Measurements from ENCODE around the gene DGKI.

DGKI gene

DNA sequence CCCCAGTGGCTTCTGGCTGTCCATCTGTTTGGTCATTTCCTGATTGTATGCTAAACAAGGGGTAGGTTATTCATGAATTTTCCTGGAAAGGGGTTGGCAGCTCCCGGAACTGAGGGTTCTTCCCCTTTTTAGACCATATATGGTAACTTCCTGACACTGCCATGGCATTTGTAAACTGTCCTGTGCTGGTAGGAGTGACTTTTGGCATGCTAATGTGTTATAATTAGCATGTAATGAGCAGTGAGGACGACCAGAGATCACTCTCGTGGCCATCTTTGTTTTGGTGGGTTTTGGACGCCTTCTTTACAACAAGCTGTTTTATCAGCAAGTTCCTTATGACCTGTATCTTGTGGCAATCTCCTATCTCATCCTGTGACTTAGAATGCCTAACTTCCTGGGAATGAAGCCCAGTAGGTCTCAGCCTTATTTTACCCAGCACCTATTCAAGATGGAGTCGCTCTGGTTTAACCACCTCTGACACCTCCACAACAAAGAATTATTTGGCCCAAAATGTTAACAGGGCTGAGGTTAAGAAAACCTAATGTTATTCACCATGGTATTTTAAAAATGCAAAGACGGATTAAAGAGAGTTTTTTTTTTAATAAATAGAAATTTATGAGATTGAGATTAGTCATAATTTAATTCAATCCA, 500.9 kb downstream of the DGKI start:
- Histone ChIP-seq H3K36me3 (no peaks in the 10 kb centered on the region), H3K9ac (no peak overlapping the region), H3K4me2 (no peak overlapping the region), H3K9me3 (no peaks in the 10 kb centered on the region), H3K4me3 (no peak overlapping the region), H3K27ac (no peak overlapping the region), H4K20me1 (no peaks in the 10 kb centered on the region), H3K4me1 (no peaks in the 10 kb centered on the region), H3K27me3 (no peaks in the 10 kb centered on the region)
- no peak for TF ChIP-seq Cebpa-rat (IDR thresholded peaks at IDR 0.05)

DNA sequence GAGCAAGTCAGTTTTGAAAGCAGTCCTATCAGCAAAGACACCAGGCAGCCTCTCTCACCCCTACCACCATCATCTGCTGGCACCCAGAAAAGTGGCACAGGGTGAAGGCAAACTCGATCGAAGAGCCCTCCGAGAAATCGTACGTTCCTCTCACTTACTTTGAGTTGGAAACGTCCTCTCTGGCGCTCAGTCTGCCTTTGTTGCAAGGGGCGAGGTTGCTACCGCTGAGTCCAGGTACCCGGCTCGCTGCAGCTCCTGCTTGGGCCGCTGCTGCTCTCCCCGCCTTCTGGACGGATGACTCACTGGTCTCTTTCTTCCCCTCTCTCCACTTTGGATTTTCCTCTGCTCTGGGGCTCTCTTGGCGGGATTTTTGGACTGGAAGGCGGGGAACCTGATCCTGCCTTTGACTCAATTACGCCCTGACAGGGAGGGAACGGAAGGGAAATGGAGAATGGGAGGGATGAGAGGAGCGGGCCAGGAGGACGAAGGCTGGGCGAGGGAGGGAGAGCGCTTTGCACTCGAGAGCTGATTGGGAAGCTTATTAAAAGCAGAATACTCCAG, 503.4 kb downstream of the DGKI start, which contains the start of gene PTN:
Gene PTN (minus strand): TSS at position 453 of the 561 bp plus-strand sequence. CDS start 88,760 bp downstream, outside the sequence.
- Histone ChIP-seq H3K4me2 (no peak within 1 kb of the TSS), H3K9me3 (no peaks in the 10 kb centered on the region), H3K9ac (no peak within 1 kb of the TSS), H3K27ac (no peak within 1 kb of the TSS), H3K4me1 (no peaks in the 10 kb centered on the region), H3K27me3 (no peaks in the 10 kb centered on the region), H3K4me3 (no peak within 1 kb of the TSS), H3K36me3 (no peaks in the 10 kb centered on the region), H4K20me1 (no peaks in the 10 kb centered on the region)
- TF ChIP-seq Cebpa-rat (IDR thresholded peaks at IDR 0.05): no peak

DNA sequence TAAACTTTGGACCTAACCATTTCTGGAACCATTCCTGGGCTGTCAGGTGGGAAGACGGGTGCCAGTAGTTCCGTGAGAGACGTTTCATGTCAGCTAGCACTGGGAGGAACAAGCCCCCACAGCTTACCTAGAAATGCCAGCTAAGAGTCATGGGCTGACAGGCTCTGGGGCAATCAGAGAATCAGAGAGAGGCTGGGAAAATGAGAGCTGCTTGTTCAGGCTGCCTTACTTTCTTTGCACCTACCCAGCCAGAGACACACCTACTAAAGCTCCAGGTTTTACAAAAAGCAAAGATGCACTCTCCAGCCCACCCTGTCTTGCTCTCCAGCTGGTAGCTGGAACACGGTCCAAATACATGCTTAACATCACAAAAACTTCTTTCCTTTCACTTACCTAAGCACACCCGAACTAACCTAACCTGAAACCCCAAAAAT, 503.9 kb downstream of the DGKI start:
- Histone ChIP-seq H3K4me2 (no peak overlapping the region), H3K4me1 (no peaks in the 10 kb centered on the region), H3K9me3 (no peaks in the 10 kb centered on the region), H3K36me3 (no peaks in the 10 kb centered on the region), H3K27ac (no peak overlapping the region), H4K20me1 (no peaks in the 10 kb centered on the region), H3K27me3 (no peaks in the 10 kb centered on the region), H3K9ac (no peak overlapping the region), H3K4me3 (no peak overlapping the region)
- TF ChIP-seq Cebpa-rat (IDR thresholded peaks at IDR 0.05): no peak

DNA sequence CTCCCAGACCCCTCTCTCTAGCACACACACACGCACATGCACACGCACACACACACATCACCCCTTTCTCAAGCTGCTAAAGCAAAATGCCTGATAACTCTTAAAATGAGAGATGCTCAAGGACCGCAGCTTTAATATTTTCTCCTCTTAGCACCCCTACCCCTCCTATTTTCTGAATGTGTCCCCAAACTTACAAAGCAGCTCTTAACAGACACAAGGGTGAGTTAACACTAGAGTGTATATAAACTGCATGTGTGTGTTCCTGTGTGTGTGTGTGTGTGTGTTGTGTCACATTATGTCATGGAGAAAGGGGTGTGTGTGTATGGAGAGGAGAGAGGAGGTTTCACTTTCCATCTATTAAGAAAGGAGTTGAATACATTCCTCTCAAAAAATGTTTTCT, 504.5 kb downstream of the DGKI start:
- Histone ChIP-seq H3K27me3 (no peaks in the 10 kb centered on the region), H3K4me3 (no peak overlapping the region), H3K9me3 (no peaks in the 10 kb centered on the region), H3K4me2 (no peak overlapping the region), H3K36me3 (no peaks in the 10 kb centered on the region), H3K9ac (no peak overlapping the region), H3K4me1 (no peaks in the 10 kb centered on the region), H3K27ac (no peak overlapping the region), H4K20me1 (no peaks in the 10 kb centered on the region)
- TF ChIP-seq Cebpa-rat (IDR thresholded peaks at IDR 0.05): no peak

DNA sequence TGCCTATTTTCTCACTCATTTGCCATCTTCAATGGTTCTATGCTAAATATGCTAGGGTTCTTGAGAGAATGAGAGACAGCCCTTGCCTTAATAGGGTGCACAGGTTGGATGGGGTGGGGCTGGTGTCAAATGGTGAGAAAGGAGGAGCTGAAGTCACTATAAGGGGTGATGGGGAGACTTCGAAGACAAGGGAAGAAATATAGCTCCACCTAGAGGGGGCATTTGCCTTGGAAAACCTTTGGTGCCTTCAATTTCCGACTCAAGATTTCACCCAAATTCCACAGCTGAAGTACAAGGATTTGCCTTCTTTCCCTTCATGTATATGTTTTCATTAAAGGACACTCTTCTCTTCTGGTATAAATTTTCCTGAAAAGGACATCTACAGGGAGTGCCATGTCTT, 508.9 kb downstream of the DGKI start:
- no peak overlapping the region for H3K27ac ChIP-seq
- no peak for TF ChIP-seq Cebpa-rat (IDR thresholded peaks at IDR 0.05)
- H3K4me2 ChIP-seq: no peak overlapping the region
- no peak overlapping the region for H3K4me3 ChIP-seq
- H3K9ac ChIP-seq: no peak overlapping the region
- no peaks in the 10 kb centered on the region for H3K9me3 ChIP-seq
- no peaks in the 10 kb centered on the region for H3K36me3 ChIP-seq
- no peaks in the 10 kb centered on the region for H4K20me1 ChIP-seq
- no peaks in the 10 kb centered on the region for H3K4me1 ChIP-seq
- H3K27me3 ChIP-seq: no peaks in the 10 kb centered on the region

DNA sequence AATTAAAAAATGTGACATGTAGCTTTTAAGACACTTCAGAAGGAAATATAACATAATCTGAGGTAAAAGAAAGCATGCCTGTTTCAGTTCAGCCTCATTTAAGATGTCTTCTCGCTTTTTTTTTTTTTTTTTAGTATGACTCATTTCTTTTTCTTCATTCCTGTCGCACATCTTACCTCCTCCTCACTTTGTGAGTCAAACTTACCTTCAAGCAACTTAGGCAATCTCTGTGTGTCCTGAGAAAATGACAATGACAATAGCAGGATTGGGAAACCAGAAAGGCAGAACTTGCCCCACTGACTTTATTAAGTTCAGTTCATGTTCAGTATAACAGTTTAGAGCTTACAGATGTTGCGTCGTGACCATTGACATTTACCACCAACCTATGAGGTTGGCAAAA, 511.0 kb downstream of the DGKI start:
- Histone ChIP-seq H3K36me3 (no peaks in the 10 kb centered on the region), H3K4me1 (no peaks in the 10 kb centered on the region), H3K9ac (no peak overlapping the region), H3K27me3 (no peaks in the 10 kb centered on the region), H3K4me3 (no peak overlapping the region), H3K4me2 (no peak overlapping the region), H3K9me3 (no peaks in the 10 kb centered on the region), H4K20me1 (no peaks in the 10 kb centered on the region), H3K27ac (no peak overlapping the region)
- TF ChIP-seq Cebpa-rat (IDR thresholded peaks at IDR 0.05): no peak

DNA sequence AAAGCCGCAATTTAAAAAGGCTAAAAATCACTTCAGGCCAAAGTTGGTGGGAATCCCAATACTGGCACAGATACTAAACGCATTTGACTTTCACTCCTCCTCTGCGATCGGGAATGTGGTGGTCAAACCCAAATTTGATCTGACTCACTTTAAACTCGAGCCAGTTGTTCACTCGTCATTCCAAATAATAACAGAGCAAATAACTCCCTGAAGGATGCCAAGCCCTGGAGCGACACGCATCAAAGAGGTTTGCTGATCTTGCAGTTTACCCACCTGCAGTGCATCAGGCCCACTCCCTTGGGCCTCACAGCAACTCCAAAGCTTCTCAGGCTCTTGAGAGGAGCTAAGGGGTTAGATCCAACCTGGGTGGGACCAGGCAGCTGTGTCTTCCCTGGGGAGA, 515.4 kb downstream of the DGKI start:
- Histone ChIP-seq H3K4me3 (no peak overlapping the region), H3K27me3 (no peaks in the 10 kb centered on the region), H3K9ac (no peak overlapping the region), H3K9me3 (no peaks in the 10 kb centered on the region), H4K20me1 (no peaks in the 10 kb centered on the region), H3K4me2 (no peak overlapping the region), H3K36me3 (no peaks in the 10 kb centered on the region), H3K4me1 (no peaks in the 10 kb centered on the region), H3K27ac (no peak overlapping the region)
- TF ChIP-seq Cebpa-rat (IDR thresholded peaks at IDR 0.05): no peak

All from BLaER1 (cell line).